ENCODE results near the gene ITK.

DNA sequence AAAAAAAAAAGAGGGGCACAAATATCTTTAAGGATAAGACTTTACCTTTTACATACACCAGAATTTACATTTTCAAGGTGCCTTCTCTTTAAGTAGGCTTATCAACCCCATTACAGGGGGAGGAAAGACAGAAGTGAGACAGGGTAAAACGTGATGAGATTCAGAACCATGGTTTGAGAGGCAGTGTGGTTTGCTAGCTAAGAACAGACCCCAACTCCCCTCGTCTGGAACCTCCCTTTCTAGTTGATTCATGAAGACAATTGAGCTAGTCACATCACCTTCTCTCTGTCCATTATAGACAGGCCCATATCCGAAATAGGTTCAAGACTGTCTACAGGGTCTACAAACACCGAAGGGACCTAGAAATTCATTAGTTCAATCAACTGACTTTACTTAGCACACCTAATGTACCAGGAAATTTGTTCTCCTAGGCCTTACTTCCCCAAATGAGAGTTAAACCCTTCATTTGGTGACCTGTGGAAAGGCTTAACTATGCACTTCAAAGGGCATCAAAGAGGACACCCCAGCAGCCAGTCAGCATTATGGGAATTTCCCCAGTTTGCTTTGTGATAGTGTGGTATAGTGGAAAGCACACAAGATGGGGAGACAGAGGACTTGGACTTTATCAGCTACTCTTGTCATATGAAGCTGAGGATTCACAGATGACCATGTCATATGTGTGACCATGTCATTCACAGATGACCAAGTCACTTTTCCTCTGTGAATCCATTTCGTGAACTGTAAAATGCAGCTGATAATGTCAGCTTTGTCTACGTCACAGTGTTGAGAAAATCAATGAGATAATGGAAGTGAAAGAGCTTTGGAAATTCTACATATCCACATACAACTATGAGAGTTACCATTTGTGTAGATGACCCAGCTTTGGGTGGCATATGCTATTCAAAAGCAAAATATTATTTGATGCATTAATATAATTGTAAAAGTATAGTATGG is 45.1 kb downstream of the ITK start:
- TF ChIP-seq POLR2AphosphoS5 (IDR thresholded peaks at IDR 0.05) (no peak), POLR2A (IDR thresholded peaks at IDR 0.05; ENCODE audit: low read depth) (no peak), EP300 (IDR thresholded peaks at IDR 0.05) (no peak)
